ENCODE data around the gene CYP2A6.
A peak's percentile ranks its signal among the peaks of the same experiment; 100 is the strongest.

CYP2A6 gene

GRCh38 chr19:40803170-40803856 lies 46.9 kb downstream of the CYP2A6 start:
- no peak for DNase-seq (ENCODE audit: low read depth in 4 of 4, low spot score in 1 of 4)

GRCh38 chr19:40802300-40803169 lies 47.7 kb downstream of the CYP2A6 start:
- no peak for DNase-seq (ENCODE audit: low read depth in 4 of 4, low spot score in 1 of 4)

GRCh38 chr19:40801426-40802299 lies 48.6 kb downstream of the CYP2A6 start:
- DNase-seq (ENCODE audit: low read depth in 4 of 4, low spot score in 1 of 4) = no peak

GRCh38 chr19:40800997-40801377 lies 49.3 kb downstream of the CYP2A6 start:
- no peak for DNase-seq (ENCODE audit: low read depth in 4 of 4, low spot score in 1 of 4)

- no peak for DNase-seq (ENCODE audit: low read depth in 4 of 4, low spot score in 1 of 4)
Observed at GRCh38 chr19:40800339-40800996, 49.8 kb downstream of the CYP2A6 start.

GRCh38 chr19:40799558-40800338 lies 50.5 kb downstream of the CYP2A6 start:
- no peak for DNase-seq (ENCODE audit: low read depth in 4 of 4, low spot score in 1 of 4)

GRCh38 chr19:40798683-40799557 lies 51.3 kb downstream of the CYP2A6 start, which contains the start of gene EGLN2:
Gene EGLN2 (plus strand): TSS chr19:40799191. CDS start chr19:40800573, 1,382 bp downstream.
- DNase-seq (ENCODE audit: low read depth in 4 of 4, low spot score in 1 of 4) = peak; percentile 99 to 100 (median 100)

GRCh38 chr19:40797963-40798682 lies 52.1 kb downstream of the CYP2A6 start:
- peak in 1 of 4 experiments; percentile 52 for DNase-seq (ENCODE audit: low read depth in 4 of 4, low spot score in 1 of 4)

- no peak for DNase-seq (ENCODE audit: low read depth in 4 of 4, low spot score in 1 of 4)
Observed at GRCh38 chr19:40797166-40797962, 52.9 kb downstream of the CYP2A6 start.

Data from stimulated activated CD4-positive, alpha-beta T cell treated with anti-CD3 and anti-CD28 coated beads, Interleukin-1b, Interleukin-23, amount 100 ng/mL, for 24 hours (primary cell).